Measurements from ENCODE around the gene KANSL1L. TPM values are rescaled to one million over a fixed set of nuclear protein-coding genes. Genes with fewer than 3 reads are reported as not detected.

KANSL1L gene
- total RNA-seq, 2 experiments from 2014 or later, result 4.8 to 5.4 TPM

DNA sequence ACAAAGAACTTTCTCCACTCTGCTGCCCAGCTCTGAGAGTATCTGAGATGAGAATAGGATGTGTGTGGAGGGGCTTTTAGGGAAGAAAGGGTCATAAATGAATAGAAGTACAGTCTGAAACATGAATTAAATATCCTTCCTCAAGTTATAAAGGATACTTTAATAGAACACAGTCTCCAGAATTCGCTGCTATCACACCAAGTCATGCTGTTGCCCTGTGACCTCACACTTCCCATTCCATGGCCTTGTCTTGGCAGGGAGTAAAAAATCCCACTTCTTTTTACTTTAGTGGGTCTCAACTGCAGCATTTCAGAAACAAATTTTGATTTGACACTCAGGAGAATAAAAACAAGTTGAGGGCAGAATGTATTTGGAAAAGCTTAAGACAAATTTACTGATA, 172.6 kb downstream of the KANSL1L start:
- intact Hi-C loops (cut with micrococcal nuclease), result no loop called here
- Mint-ChIP-seq H3K36me3 (ENCODE audit: low read depth) (peaks cover 3% of the 10 kb centered on the region), H3K4me1 (ENCODE audit: low read depth) (peaks cover 13% of the 10 kb centered on the region), H3K27ac (no peak overlapping the region), H3K4me3 (no peak overlapping the region), H3K9me3 (peaks cover 3% of the 10 kb centered on the region), H3K27me3 (peaks cover 1% of the 10 kb centered on the region)
- TF ChIP-seq, protein P1, sequence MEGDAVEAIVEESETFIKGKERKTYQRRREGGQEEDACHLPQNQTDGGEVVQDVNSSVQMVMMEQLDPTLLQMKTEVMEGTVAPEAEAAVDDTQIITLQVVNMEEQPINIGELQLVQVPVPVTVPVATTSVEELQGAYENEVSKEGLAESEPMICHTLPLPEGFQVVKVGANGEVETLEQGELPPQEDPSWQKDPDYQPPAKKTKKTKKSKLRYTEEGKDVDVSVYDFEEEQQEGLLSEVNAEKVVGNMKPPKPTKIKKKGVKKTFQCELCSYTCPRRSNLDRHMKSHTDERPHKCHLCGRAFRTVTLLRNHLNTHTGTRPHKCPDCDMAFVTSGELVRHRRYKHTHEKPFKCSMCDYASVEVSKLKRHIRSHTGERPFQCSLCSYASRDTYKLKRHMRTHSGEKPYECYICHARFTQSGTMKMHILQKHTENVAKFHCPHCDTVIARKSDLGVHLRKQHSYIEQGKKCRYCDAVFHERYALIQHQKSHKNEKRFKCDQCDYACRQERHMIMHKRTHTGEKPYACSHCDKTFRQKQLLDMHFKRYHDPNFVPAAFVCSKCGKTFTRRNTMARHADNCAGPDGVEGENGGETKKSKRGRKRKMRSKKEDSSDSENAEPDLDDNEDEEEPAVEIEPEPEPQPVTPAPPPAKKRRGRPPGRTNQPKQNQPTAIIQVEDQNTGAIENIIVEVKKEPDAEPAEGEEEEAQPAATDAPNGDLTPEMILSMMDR (IDR thresholded peaks at IDR 0.05), result no peak
- ATAC-seq (no peak), DNase-seq (no peak)
- CTCF ChIA-PET, result interaction anchor here (1.0 kb wide), 1 partner anchor 37 kb away, joined by 3 read pairs; no protein-coding TSS in a partner anchor
- POLR2A ChIA-PET, result no interaction called here

DNA sequence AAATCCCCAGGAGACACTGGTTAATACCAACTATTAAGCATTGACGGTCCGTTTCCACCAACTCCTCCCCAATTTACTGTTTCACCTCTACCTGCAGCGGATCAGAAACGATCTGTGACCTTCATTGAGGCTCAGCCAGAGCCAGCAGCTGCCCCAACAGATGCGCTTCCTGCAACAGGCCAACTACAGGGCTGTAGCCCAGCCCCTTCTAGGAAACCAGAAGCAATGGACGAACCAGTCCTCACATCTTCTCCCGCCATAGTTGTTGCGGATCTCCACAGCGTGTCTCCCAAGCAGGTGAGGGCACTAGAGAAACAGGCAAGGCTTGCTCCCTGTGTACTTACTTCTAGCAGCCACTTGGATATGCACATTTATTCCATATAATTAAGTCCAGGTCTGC, 177.2 kb downstream of the KANSL1L start:
- ATAC-seq (no peak), DNase-seq (no peak)
- TF ChIP-seq, protein P1 (IDR thresholded peaks at IDR 0.05), result no peak
- Mint-ChIP-seq H3K4me1 (ENCODE audit: low read depth) (no peaks in the 10 kb centered on the region), H3K27me3 (peaks cover 9% of the 10 kb centered on the region), H3K9me3 (no peaks in the 10 kb centered on the region), H3K4me3 (no peak overlapping the region), H3K27ac (no peak overlapping the region), H3K36me3 (ENCODE audit: low read depth) (no peaks in the 10 kb centered on the region)
- intact Hi-C loops (cut with micrococcal nuclease), result no loop called here
- CTCF ChIA-PET, result interaction anchor here (1.5 to 1.8 kb wide), 2 partner anchors 32 to 202 kb away, joined by 3 to 10 read pairs; no protein-coding TSS in a partner anchor
- POLR2A ChIA-PET, result no interaction called here

DNA sequence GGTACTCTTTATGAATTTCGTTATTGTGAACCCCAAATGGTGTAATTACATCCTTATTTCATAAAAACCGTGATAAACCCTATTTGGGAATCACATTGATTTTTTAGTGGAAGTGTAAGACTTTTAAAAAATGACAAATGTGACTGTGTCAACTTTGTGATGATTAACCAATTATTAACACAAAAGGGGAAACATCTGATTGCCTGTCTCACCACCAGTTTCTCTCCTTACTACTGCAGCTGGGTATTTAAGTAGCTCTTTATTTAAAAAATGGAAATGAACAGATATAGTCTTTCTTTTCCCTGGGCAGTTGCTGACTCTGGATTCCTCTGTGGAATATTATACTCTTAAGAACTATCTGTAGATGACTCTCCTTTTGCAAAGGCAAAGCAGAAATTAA, 180.4 kb downstream of the KANSL1L start:
- TF ChIP-seq, protein P1 (IDR thresholded peaks at IDR 0.05), result no peak
- H3K9me3 Mint-ChIP-seq, result no peaks in the 10 kb centered on the region
- H3K27me3 Mint-ChIP-seq, result peaks cover 11% of the 10 kb centered on the region
- no peaks in the 10 kb centered on the region for H3K36me3 Mint-ChIP-seq (ENCODE audit: low read depth)
- ChIA-PET POLR2A (no interaction called here), CTCF (interaction anchor here (1.4 kb wide), 1 partner anchor 13 kb away, joined by 3 read pairs; no protein-coding TSS in a partner anchor)
- intact Hi-C loops (cut with micrococcal nuclease), result no loop called here
- H3K4me1 Mint-ChIP-seq (ENCODE audit: low read depth), result peaks cover 2% of the 10 kb centered on the region
- no peak overlapping the region for H3K27ac Mint-ChIP-seq
- no peak for DNase-seq
- ATAC-seq, result no peak
- no peak overlapping the region for H3K4me3 Mint-ChIP-seq

DNA sequence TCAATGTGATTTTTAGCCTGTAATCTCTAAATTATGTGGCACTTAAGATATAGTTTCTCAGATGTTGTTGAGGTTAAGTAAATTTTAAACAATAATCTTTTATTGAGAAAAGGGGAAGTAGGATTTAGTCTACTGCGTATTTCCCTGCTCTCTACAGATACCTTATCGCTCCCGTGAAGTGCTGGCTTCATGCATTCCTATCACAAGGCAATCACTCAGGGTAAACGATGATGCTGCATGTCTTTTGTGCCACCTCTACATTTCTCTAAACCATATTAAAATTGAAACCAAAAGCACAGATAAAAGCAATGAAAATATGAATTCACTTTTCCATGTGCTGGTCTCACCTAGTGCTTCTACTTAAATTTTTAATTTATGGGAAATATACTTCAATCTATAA, 183.2 kb downstream of the KANSL1L start:
- Mint-ChIP-seq H3K9me3 (no peaks in the 10 kb centered on the region), H3K36me3 (ENCODE audit: low read depth) (no peaks in the 10 kb centered on the region), H3K4me3 (no peak overlapping the region), H3K27me3 (peaks cover 12% of the 10 kb centered on the region), H3K4me1 (ENCODE audit: low read depth) (peaks cover 2% of the 10 kb centered on the region), H3K27ac (no peak overlapping the region)
- ChIA-PET POLR2A (no interaction called here), CTCF (no interaction called here)
- TF ChIP-seq, protein P1 (IDR thresholded peaks at IDR 0.05), result no peak
- DNase-seq (no peak), ATAC-seq (no peak)
- intact Hi-C loops (cut with micrococcal nuclease), result no loop called here

DNA sequence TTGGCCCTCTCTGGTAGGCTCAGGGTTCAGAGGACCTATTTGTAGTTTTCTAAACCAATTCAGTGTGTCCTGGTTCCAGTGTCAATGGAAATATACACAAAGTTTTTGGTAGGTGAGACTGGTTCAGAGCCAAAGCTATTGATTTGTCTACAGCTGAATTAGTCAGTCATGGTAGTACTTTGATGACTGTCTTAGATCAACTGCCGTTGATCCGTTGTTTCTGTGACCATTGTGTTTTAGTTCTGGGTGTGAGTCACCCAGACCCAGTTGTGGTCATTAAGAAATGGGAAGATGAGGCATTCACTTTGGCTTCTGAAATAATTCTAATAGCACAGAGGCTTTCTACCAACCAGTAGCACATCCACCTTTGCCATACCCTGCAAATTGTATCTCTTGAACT, 184.8 kb downstream of the KANSL1L start:
- H3K4me1 Mint-ChIP-seq (ENCODE audit: low read depth), result peaks cover 2% of the 10 kb centered on the region
- H3K27me3 Mint-ChIP-seq, result peaks cover 12% of the 10 kb centered on the region
- no peak overlapping the region for H3K27ac Mint-ChIP-seq
- TF ChIP-seq, protein P1 (IDR thresholded peaks at IDR 0.05), result no peak
- intact Hi-C loops (cut with micrococcal nuclease), result no loop called here
- POLR2A ChIA-PET, result no interaction called here
- no peak for ATAC-seq
- CTCF ChIA-PET, result interaction anchor here (1.1 to 1.9 kb wide), 3 partner anchors 9 to 210 kb away, joined by 3 to 5 read pairs (median 5); no protein-coding TSS in a partner anchor
- no peak for DNase-seq
- no peak overlapping the region for H3K4me3 Mint-ChIP-seq
- H3K9me3 Mint-ChIP-seq, result no peaks in the 10 kb centered on the region
- H3K36me3 Mint-ChIP-seq (ENCODE audit: low read depth), result no peaks in the 10 kb centered on the region
